IPS-NIHi11 (cell line): ENCODE results near the gene RAP1GDS1.
"Not testable (repeated sequence)": the region's sequence is repeated elsewhere in the genome, so short reads cannot be mapped to it uniquely, and the experiment has no call there.

Source experiments
- DNase-seq: peaks from one replicate; pipeline ENCODE4 v3.0.0; 2012; ENCODE audit warnings: mixed read lengths, low spot score

Gene RAP1GDS1

DNA sequence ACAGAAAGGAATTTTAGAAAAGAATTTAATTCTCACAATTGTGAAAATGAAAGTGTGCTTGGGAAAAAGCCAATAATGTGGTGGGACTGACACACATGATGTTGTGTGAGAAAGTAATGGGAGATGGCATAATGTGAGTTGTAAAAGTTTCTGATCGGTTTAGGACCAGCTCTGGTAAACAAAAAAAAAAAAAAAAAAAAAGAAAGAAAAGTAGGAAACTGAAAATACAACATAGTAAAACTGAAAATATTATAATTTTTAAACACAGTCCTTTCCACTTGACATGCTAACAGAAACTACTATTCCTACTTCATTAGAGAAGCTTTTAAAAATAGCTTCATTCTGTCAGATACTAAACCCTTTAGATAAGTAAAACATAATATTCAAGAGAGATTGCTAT lies 28.2 kb downstream of the RAP1GDS1 start:
- no peak for DNase-seq

GRCh38 chr4:98290511-98290910 lies 29.3 kb downstream of the RAP1GDS1 start:
- DNase-seq: no peak

DNA sequence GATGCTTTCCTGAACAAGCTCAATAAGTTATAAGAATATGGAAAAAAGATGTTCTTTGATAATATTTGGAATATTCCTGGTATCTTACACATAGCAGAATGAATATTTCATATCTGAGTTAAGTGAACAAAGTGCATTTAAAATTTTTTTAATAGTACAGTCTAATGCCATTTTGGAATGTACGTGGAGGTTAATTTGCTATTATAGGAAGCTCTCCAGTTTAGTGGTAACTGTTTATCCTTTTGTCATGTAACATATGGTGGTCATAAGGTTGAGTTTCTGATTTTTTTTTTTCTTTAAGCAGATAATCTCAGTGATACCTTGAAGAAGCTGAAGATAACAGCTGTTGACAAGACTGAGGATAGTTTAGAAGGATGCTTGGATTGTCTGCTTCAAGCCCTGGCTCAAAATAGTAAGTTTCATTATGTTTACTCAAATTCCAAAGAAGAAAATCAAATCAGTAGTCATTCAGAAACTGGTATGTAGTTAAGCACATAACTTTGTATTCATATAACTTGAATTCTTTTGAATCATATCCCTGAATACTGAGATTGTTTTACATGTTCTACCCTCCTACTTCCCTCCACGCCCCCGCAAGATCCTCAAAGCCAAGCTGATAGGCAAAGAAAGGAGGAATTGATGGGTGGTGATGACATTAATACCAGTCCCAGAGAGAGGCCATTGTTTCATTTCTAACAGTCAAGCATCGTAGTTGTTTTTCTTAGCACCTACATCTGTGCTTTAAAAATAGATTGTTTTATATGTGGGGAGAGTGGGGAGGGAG lies 32.1 kb downstream of the RAP1GDS1 start:
- DNase-seq: no peak

- no peak for DNase-seq
Measured at GRCh38 chr4:98298022-98298421, 36.8 kb downstream of the RAP1GDS1 start.

DNA sequence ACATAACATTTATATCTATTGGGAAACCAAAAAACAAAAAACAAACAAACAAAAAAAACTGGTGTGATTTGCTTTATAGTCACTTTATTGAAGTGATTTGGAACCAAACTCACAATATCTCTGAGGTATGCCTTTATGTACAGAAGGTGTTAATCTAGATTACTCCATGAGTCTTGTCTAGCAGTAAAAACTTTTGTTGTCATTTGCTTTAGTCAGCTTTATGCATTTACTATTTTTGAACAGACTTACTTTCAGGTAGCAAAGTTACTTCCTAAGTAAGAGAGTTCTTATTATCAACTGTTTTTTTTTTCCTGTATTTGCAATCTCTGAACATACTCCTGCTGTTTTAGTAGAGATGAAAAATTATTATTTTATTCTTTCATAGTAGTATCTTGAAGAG lies 39.5 kb downstream of the RAP1GDS1 start:
- DNase-seq: no peak

- no peak for DNase-seq
Measured at GRCh38 chr4:98305576-98305975, 44.4 kb downstream of the RAP1GDS1 start.

DNA sequence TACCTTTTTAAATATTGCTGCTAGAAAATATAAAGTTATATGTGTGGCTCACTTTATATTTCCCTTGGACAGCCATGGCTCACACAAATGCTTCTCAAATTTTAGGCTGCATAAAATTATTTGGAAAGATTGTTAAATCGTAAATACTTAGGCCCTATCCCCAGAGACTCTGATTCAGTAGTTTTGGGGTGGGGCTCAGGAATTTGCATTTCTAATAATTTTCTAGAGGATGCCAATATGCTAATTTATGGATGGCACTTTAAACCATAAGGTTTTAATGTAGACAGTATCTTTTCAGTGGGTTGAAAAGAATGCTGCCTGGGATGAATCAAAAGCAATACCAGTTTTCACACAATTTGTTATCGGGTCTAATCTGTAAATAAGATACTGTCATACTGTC lies 49.7 kb downstream of the RAP1GDS1 start:
- DNase-seq: no peak

DNA sequence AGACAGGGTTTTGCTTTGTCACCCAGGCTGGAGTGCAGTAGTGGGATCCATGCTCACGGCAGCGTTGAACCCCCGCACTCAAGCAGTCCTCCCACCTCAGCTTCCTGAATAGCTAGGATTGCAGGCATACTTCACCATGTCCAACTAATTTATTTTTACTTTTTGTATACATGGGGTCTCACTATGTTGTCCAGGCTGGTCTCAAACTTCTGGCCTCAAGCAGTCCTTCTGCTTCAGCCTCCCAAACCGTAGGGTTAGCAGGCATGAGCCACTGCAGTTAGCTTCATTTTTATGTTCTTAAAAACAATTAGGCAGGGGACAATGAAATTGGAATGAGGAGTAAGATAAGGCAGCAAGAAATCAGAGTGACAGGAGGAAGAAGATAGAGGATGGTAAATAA lies 50.5 kb downstream of the RAP1GDS1 start:
- no peak for DNase-seq

GRCh38 chr4:98314791-98315565 lies 53.8 kb downstream of the RAP1GDS1 start:
- DNase-seq: no peak

GRCh38 chr4:98318521-98318920 lies 57.3 kb downstream of the RAP1GDS1 start:
- DNase-seq: no peak

- no peak for DNase-seq
Measured at GRCh38 chr4:98319021-98319420, 57.8 kb downstream of the RAP1GDS1 start.

GRCh38 chr4:98326168-98326567 lies 65.0 kb downstream of the RAP1GDS1 start:
- no peak for DNase-seq

- no peak for DNase-seq
Measured at GRCh38 chr4:98327694-98328093, 66.5 kb downstream of the RAP1GDS1 start.

DNA sequence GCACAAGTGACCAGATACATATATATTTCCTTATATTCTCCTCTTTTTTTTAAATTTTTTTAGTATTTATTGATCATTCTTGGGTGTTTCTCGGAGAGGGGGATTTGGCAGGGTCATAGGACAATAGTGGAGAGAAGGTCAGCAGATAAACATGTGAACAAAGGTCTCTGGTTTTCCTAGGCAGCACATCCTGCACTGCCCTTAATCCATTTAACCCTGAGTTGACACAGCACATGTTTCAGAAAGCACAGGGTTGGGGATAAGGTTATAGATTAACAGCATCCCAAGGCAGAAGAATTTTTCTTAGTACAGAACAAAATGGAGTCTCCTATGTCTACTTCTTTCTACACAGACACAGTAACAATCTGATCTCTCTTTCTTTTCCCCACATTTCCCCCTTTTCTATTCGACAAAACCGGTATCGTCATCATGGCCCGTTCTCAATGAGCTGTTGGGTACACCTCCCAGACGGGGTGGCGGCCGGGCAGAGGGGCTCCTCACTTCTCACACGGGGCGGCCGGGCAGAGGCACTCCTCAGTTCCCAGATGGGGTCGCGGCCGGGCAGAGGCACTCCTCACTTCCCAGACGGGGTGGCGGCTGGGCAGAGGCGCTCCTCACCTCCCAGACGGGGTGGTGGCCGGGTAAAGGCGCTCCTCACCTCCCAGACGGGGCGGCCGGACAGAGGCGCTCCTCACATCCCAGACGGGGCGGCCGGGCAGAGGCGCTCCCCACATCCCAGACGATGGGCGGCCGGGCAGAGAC lies 68.9 kb downstream of the RAP1GDS1 start:
- not testable (repeated sequence) for DNase-seq

DNA sequence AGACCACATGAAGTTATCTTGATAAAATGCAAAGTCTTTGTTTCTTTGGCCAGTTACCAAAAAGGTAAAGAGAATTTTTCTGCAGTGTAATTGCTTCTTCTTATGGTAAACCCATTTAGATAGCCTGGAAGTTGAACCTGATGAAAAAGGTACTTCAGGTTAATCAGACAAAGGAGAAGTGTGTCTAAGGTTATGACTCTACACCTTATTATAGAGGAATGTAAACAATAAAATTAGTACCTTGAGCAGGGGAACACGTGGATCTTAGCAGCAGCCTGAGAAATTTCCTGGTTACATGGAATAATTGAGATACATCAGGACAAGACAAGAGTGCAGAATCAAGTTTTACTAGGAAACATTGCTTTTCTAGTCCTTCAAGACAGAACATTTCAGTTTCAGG lies 70.8 kb downstream of the RAP1GDS1 start:
- no peak for DNase-seq

DNA sequence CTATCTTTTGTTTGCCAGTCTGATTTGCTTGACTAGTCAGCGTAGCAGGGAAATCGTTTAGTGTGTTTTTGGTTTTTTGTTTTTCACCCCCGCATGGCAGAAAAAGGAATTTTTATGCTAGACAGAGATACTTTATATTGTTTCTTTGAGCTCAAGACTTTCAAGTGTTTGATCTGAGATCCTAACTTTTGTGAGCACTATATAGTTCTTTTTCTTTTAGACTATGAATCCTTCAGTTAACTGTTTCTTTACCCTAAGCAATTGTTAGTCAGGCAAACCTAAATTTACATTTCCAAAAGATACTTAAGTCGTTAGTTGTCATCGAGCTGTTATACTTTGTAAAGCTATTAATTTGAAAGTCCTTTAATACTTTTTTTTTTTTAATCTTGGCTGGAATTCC lies 73.3 kb downstream of the RAP1GDS1 start:
- no peak for DNase-seq

GRCh38 chr4:98338761-98339438 lies 77.7 kb downstream of the RAP1GDS1 start:
- peak; percentile 14 for DNase-seq

- peak; percentile 9 for DNase-seq
Measured at GRCh38 chr4:98341309-98341708, 80.1 kb downstream of the RAP1GDS1 start.

- no peak for DNase-seq
Measured at GRCh38 chr4:98343626-98344025, 82.4 kb downstream of the RAP1GDS1 start.

GRCh38 chr4:98345838-98346237 lies 84.7 kb downstream of the RAP1GDS1 start:
- no peak for DNase-seq

- no peak for DNase-seq
Measured at GRCh38 chr4:98352396-98352795, 91.2 kb downstream of the RAP1GDS1 start.

DNA sequence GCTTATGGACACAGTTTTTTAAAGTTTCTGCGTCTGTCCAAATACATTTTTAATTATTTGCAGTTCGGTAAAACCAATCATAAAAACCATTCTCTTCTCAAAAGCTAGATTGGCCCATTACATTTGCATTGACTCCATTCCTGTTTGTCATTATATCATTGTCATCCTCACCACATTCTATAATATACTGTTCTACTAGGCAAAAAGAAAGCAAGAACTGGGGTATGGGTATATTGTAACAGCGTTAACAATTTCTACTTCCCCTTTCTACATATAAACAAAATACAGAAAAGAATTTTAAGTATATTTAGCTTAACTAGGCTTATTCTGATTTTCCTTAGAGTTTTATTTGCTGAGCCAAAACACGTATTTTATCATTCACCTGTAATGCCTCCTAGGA lies 91.8 kb downstream of the RAP1GDS1 start:
- DNase-seq: no peak
